ENCODE results near the gene TGFA.

DNA sequence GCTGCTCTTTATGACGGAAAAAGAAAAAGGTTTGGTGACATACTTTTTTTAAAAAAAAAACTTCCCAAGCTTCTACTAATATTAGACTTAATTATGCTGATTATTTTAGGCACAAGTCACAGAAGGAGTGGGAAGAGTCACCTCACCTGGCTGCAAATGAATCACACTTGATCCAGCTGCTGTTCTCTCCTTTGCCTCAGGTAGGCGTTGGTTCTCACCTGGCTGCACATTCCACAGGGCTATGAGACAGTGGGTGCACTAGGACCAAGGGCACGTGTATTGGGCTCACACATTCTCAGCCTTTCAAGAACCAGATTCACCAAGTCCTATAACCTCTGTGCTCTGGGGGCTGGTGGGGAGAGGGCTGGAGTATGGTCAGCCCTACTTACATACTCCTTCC lies 93.3 kb downstream of the TGFA start:
- TF ChIP-seq CTCF (conservative IDR thresholded peaks at IDR 0.05 in 1 of 2, IDR thresholded peaks at IDR 0.05 in 1 of 2; ENCODE audit: low read depth in 1 of 2, low read length in 2 of 2) (no peak), EZH2 (IDR thresholded peaks at IDR 0.05; ENCODE audit: low read length, missing control alignments) (no peak)

Data from fibroblast of lung (primary cell).